NCI-H2081 treated with DMSO at 0.1 percent for 48 hours (cell line): Measurements from ENCODE around the gene NGF.

Source experiments
- DNase-seq: peaks from one replicate; lab custom pipeline; 2025; lab: John Stamatoyannopoulos, UW

Gene NGF

DNA sequence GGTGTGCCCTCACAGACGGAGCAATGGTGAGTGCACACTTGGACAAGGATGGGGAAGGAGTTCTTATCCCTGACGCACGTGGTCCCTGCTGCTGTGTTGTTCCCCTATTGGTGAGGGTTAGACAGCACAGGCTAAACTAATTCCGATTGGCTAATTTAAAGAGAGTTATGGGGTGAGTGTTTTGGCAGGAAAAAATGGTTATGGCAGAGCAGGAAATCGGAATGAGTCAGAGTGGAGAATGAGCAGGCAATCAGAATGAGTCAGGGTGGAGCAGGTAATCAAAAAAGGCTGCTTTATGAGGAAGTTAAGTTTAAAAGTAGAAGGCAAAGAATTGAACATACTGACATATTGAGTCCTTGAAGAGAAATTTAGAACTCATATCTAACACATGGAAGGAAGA lies 100.5 kb downstream of the NGF start:
- DNase-seq = no peak

DNA sequence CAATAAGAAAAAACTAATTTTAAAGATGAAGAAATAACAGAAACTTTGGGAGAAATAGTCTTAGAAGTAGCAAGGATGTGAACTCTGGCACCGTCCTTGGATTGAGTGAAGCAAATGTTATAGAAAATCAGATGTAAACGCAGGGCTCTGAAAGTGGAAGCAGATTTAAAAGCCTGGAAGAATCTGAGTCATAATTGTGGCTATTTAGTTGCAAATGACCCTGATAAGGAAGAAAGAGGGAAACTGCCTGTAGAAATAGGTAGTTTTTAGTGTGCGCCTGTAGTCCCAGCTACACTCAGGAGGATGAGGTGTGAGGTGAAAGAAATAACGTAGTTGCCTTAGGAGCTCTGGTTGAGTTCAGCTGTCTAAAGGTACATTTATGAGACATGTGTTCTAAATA lies 101.0 kb downstream of the NGF start:
- DNase-seq = no peak
